ENCODE results near the gene ASIC2.

ASIC2 gene

DNA sequence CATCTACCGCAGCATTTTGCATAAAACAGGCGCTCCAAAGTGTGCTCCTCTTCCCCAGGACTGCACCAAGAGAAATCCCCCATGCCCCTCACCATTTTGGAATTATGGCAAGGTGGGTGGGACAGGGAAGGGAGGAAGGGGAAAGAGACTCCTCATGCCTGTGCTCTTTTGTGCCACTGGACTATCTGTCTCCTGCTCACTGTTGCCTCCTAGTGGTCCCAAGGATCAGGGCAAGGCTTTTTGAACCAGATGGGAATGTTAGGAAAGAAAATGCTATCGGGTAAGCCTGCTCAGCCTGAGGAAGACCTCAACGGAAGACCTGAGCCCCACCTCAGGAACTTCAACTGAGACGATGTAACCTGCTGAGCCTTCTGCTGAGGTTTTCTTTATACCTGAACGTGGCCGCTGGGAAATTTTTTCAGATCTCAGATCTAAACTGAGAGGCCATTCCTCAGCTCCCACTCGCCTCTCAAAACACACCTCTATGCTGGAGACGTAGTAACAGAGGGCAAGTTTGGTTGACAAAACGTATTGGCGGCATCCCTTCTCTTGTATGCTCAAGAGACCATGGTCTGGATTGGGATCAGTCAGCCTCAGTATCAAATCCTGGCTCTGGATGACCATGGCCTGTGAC lies 243.2 kb downstream of the ASIC2 start:
- TF ChIP-seq POLR2AphosphoS5 (IDR thresholded peaks at IDR 0.05; ENCODE audit: low read depth) = no peak
- TF ChIP-seq GABPA (IDR thresholded peaks at IDR 0.05; ENCODE audit: low read depth) = no peak
- no peak for TF ChIP-seq SPI1 (IDR thresholded peaks at IDR 0.05; ENCODE audit: borderline replicate concordance, low read depth)
- TF ChIP-seq, protein P1, sequence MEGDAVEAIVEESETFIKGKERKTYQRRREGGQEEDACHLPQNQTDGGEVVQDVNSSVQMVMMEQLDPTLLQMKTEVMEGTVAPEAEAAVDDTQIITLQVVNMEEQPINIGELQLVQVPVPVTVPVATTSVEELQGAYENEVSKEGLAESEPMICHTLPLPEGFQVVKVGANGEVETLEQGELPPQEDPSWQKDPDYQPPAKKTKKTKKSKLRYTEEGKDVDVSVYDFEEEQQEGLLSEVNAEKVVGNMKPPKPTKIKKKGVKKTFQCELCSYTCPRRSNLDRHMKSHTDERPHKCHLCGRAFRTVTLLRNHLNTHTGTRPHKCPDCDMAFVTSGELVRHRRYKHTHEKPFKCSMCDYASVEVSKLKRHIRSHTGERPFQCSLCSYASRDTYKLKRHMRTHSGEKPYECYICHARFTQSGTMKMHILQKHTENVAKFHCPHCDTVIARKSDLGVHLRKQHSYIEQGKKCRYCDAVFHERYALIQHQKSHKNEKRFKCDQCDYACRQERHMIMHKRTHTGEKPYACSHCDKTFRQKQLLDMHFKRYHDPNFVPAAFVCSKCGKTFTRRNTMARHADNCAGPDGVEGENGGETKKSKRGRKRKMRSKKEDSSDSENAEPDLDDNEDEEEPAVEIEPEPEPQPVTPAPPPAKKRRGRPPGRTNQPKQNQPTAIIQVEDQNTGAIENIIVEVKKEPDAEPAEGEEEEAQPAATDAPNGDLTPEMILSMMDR (IDR thresholded peaks at IDR 0.05; ENCODE audit: insufficient read depth, low read length) = peak; percentile 90
- TF ChIP-seq, protein P2, sequence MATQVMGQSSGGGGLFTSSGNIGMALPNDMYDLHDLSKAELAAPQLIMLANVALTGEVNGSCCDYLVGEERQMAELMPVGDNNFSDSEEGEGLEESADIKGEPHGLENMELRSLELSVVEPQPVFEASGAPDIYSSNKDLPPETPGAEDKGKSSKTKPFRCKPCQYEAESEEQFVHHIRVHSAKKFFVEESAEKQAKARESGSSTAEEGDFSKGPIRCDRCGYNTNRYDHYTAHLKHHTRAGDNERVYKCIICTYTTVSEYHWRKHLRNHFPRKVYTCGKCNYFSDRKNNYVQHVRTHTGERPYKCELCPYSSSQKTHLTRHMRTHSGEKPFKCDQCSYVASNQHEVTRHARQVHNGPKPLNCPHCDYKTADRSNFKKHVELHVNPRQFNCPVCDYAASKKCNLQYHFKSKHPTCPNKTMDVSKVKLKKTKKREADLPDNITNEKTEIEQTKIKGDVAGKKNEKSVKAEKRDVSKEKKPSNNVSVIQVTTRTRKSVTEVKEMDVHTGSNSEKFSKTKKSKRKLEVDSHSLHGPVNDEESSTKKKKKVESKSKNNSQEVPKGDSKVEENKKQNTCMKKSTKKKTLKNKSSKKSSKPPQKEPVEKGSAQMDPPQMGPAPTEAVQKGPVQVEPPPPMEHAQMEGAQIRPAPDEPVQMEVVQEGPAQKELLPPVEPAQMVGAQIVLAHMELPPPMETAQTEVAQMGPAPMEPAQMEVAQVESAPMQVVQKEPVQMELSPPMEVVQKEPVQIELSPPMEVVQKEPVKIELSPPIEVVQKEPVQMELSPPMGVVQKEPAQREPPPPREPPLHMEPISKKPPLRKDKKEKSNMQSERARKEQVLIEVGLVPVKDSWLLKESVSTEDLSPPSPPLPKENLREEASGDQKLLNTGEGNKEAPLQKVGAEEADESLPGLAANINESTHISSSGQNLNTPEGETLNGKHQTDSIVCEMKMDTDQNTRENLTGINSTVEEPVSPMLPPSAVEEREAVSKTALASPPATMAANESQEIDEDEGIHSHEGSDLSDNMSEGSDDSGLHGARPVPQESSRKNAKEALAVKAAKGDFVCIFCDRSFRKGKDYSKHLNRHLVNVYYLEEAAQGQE (IDR thresholded peaks at IDR 0.05; ENCODE audit: insufficient replicate concordance, low read depth) = no peak
- peak; percentile 1 to 21 for DNase-seq (ENCODE audit: low read depth in 1 of 2, low spot score in 1 of 2)
- no peak overlapping the region for H3K27ac ChIP-seq (replicated peaks)
- no peaks in the 10 kb centered on the region for H3K27me3 ChIP-seq (ENCODE audit: insufficient read depth, poor library complexity, severe bottlenecking)
- H3K4me3 ChIP-seq (replicated peaks; ENCODE audit: insufficient read depth, low read length) = no peak overlapping the region

DNA sequence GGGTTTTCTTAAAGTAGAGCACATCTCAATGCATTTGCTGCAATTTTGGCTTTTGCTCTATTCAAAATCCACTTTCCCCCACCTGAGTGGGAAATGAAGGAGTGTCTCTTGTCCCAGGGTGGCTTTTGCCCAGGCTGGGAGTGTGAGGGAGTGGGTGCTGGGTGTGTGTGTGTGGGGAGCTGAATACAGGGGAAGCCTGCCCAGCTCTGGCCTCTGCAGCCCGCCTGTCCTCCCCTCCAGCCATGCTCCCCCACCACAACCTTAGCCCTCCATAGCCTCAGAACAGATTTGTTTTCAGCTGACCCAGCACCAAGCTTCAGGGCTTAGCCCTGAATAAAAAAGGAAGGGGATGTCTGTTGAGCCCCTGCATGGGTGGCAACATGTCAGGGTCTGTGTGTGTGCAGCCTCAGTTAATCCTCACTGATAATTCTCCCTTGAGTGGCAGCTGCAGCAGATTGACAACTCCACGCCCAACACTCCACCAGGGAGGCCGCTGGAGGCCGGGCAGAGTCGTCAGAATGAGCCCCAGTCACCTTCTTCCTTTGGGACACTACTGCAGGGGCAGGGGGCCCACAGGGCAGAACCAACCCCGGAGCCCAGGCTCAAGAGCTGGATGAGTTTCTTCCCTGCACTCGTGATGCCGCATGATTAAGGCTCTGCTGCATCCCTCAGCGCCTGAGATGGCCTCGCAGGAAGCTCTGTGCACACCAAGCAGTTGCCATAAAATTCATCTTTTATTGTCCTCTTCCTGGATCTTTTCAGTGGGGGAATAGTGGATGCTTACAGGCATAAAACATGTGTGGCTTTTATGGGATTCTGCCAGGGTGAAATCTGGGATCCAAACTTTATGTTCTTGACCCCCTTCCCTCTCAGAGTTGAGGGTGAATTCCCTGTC lies 246.5 kb downstream of the ASIC2 start:
- Histone ChIP-seq H3K27me3 (ENCODE audit: insufficient read depth, poor library complexity, severe bottlenecking) (no peaks in the 10 kb centered on the region), H3K27ac (replicated peaks) (no peak overlapping the region), H3K4me3 (replicated peaks; ENCODE audit: insufficient read depth, low read length) (no peak overlapping the region)
- TF ChIP-seq POLR2AphosphoS5 (IDR thresholded peaks at IDR 0.05; ENCODE audit: low read depth) (no peak), GABPA (IDR thresholded peaks at IDR 0.05; ENCODE audit: low read depth) (no peak), SPI1 (IDR thresholded peaks at IDR 0.05; ENCODE audit: borderline replicate concordance, low read depth) (no peak)
- TF ChIP-seq, protein P1 (IDR thresholded peaks at IDR 0.05; ENCODE audit: insufficient read depth, low read length) = no peak
- TF ChIP-seq, protein P2 (IDR thresholded peaks at IDR 0.05; ENCODE audit: insufficient replicate concordance, low read depth) = no peak
- no peak for DNase-seq (ENCODE audit: low read depth in 1 of 2, low spot score in 1 of 2)

DNA sequence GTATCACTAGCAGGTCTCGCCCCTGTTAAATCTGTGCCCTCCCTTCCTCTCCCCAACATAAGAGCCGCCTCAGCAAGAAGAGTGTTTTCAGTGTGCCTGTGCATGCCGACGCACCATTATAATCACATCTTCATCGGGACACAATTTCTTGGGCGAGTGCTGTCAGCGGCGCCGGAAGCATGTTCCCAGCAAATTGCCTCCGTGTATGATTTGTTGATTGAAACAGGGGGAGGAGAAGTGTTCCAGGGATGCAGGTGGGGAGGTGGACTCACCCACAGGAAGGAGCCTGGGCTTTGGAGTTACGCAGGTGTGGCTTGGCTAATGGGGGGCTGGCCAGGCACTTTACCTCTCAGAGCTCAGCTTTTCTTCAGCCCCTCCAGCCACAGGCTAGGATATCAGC lies 247.9 kb downstream of the ASIC2 start:
- TF ChIP-seq SPI1 (IDR thresholded peaks at IDR 0.05; ENCODE audit: borderline replicate concordance, low read depth) = no peak
- TF ChIP-seq POLR2AphosphoS5 (IDR thresholded peaks at IDR 0.05; ENCODE audit: low read depth) = no peak
- TF ChIP-seq, protein P1 (IDR thresholded peaks at IDR 0.05; ENCODE audit: insufficient read depth, low read length) = no peak
- TF ChIP-seq, protein P2 (IDR thresholded peaks at IDR 0.05; ENCODE audit: insufficient replicate concordance, low read depth) = no peak
- no peak for TF ChIP-seq GABPA (IDR thresholded peaks at IDR 0.05; ENCODE audit: low read depth)
- DNase-seq (ENCODE audit: low read depth in 1 of 2, low spot score in 1 of 2) = no peak
- Histone ChIP-seq H3K27me3 (ENCODE audit: insufficient read depth, poor library complexity, severe bottlenecking) (no peaks in the 10 kb centered on the region), H3K4me3 (replicated peaks; ENCODE audit: insufficient read depth, low read length) (no peak overlapping the region), H3K27ac (replicated peaks) (no peak overlapping the region)

Measured in HL-60 (cell line).